Stimulated activated CD8-positive, alpha-beta memory T cell treated with anti-CD3 and anti-CD28 coated beads, Interleukin-4, amount 100 ng/mL, for 48 hours (primary cell): ENCODE data around the gene EHD1.

Source experiments
- DNase-seq: peaks from one replicate; pipeline ENCODE4 v3.0.0-alpha.2; 2020

The EHD1 gene

DNA sequence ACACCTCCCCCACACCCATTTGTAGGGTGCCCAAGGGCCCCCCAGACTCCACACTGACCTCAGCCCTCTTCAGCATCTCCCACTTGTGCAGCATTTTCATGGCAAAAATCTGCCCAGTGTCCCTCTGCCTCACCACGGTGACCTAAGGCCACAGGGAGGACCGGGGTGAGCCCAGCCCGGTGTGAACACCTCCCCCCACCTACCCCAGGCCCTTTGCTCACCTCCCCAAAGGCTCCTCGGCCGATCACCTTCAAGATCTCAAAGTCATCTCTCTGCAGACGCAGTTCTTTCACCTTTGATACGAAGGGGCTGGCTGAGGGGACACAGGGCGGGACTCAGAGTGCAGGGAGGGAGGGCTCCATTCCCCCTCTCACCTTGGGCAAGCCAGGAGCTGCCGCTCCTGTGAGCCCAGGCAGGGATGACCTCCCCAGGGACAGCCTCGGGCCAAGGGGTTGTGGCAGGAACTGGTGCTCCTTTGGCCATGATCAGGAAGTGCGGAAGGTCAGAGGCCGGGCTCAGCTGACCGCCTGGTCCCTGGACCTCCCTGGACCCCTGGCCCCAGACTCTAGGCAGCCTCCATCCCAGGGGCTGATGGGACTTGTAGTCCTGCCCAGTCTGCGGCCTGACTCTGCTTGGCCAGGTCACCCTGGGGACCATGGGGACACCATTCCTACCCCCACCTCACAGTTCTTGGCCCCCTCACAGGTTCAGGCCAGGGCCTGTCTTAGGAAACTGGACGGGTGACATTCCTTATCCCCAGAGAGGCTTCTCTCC, 36.6 kb downstream of the EHD1 start:
- DNase-seq, result no peak

DNA sequence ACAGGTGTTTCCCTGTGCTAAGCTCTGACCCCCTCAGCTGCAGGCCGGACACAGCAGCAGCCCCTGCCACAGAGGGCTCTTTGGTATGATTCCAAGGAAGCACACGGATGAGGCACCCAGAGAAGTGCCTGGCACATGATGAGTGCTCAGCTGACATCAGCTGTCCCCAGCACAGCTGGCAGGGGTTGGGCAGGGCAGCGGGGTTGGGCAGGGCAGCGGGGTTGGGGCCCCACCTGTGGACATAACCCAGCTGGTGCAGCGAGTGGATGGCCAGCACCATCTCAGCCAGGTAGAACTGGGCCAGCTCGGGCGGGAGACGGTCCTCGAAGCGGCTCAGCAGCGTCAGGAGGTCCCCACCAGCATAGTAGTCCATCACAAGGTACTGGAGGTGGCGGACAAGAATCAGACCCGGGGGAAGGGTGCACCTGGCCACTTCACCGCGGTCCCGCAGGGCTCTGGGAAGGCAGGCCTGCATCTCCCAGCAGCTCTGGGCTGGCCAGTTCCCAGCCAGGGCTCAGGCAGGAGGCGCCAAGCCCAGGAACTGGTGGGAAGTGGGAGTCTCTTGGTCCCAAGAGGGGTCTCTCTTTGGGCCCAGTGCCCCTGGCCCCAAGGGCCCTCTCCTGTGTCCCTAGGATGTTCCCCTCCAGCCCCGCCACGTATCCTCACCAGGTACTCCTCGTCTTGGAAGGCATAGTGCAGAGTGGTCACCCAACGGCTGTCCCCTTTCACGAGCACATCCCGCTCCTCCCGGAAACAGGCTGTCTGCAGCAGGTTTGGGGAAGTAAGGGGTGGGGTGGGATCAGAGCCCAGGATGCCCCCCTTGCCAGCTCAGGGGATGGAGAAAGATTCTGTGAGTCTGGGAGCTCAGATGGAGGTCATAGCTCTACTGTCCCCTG, 38.3 kb downstream of the EHD1 start:
- no peak for DNase-seq

DNA sequence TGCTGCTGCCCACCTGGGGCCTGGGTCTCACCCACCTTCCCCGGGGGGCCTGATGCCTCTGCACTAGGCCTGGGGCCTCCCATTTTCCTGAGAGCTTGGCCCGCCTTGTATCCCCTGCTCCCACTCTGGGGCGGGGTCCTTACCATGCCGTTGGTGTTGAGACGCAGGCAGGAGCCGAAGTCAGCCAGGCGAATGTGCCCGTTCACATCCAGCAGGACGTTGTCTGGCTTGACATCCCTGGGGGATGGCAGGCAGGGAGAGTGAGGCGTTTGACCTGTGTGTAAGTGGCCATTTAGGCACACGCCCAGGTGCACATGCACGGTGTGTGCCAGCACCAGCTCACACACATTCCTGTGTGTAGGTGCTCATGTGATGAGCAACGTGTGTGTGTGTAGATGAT, 39.1 kb downstream of the EHD1 start:
- no peak for DNase-seq

DNA sequence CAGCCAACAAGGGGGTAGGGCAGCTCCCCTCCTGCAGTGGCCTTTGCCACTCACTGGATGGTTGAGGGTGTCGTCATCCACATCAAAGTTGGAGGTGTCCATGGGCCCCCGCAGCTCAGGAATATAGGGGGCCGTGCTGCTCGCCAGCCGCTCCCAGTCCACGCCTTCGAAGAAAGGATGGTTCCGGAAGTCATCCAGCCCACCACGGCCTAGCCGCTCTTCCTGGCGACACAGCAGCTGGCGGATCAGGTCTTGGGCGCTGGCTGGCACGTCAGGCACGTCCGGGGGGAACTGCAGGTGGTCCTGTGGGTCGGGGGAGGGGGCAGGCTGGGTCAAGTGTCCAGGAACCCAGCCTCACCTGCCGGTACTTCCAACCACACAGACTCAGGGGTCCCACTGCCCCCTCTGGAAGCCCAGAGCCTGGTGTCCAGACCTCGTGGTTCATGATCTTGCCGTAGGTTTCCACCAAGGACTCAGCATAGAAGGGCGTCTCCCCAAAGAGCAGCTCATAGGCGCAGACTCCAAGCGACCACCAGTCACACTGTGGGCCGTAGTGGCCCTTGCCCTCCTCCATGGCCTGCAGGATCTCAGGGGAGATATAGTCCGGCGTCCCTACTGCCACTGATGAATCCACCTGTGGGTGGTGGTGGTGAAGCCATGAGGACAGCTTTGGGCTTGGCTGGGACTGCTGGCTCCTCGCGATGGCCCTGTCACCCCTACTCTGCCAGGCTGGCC, 39.7 kb downstream of the EHD1 start:
- no peak for DNase-seq

DNA sequence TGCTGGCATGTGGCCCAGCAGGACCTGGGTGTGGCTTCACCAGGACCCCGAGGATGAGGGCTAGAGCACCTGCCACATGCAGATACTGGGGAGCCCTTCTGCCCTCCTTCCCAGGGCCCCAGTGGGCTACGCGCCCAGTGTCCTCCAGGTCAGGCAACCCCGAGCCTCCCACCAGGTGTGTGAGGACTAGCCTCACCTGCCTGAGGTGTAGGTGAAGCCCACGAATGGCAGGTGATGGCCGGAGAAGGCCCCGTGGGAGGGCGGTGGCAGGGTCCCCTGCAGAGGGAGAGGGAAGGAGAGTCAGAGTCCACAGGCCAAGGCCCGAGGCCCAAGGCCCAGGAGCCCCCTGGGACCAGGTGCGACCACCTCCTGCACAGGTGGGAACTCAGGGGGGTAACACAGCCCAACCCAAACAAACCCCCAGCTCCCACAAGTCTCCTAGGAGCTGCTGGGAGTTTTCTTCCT, 40.5 kb downstream of the EHD1 start:
- DNase-seq, result no peak

DNA sequence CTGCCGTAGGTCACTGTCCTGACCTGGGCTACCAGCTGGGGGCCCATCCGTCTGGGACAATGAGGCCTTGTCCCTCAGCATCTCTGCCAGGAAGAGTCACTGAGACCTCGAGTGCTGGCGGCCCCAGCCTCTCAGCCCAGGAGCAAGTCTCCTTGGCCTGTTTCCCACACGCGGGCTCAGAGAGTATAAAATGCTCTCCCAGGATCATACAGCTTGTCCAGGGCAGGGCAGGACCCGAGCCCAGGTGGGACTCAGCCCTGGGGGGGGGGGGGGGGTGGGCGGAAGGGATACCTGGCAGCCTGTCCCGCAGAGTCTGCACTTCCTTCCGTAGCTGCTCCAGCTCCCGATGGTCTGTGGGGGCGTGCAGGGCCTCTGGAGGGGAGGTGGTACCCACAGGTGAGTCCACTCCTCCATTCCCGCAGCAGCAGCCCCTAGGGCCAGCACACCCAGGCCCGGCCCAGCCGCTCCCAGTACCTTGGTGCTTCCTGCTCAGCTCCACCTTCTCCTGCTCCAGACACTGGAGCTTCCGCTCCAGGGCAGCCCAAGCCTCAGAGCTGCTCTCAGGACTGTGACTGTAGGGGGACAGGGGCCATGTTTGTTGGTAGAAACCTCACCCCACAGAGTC, 41.9 kb downstream of the EHD1 start:
- DNase-seq, result no peak

DNA sequence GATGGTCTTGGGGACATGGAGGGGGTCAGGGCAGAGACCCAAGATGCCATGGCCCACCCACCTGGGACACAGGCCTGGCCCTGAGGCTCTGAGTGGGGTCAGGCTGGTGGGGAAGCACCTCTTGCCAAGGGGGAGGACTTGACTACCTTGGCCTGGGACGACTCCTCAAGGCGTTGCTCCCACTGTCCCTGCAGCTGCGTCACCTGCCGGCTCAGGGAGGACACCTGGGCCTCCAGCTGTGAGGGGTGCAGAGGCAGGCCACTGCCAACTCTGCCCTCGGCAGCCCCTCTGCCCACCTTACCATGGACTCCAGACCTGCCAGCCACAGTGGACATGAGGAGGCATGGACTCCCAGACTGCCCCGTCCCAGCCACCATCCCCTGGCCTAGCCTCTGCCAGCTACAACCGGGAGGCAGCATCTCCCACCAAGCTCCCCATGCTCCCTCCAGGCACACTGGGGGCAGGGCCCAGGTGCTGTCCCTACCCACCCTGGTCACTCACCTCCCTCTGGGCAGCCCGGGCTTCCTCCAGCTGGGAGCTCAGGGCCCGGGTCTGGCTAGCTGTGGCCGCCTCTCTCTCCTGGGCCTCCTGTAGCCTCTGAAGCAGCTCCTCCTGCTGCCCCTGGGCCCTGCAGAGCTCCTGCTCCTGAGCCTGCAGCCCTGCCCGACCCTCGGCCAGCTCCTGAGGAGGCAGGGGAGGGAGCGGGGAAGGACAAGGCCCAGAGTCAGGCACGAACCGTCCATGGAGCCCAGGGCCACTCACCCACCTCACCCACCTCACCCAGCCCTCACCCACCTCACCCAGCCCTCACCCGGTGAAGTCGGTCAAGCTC, 42.6 kb downstream of the EHD1 start:
- DNase-seq, result no peak

DNA sequence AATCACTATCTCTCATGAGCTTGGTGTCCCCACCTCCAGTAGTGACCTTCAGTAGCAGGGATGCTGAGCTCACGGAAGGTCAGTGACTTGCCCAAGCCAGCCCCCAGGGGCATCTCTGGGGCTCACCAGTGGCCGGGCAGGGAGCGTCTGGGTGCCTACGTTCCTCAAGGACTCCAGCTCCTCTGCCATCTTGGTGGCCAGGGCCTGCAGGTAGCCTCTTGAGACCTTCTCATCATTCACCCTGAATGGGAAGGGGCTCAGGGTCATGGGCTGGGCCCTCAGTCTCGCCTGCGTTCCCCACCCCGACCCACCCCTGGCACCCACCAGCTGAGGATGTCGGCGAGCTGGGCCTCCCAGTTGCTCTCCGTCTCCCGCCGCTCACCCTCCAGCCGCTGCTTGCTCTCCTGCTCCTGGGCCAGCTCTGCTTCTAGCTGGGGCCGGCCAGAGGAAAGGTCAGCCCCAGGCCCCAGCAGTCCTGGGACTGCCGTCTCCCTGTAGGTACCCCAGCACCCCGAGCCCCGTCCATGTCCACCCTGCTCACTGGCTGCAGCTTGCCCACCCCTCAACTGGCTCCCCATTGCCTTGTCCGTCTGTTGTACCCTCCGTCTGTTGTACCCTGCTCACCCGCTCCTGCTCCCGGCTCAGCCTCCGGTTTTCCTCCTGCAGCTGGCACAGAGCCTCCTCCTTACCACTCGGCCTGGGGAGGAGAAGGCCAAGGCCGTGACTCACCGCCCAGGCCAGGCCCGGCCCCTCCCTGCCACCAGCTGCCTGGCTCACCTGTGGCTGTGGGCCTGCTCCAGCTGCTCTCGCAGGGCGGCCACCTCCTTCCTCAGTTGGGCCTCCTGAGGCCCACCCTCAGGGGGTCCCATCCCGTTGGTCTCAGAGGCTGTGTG, 43.5 kb downstream of the EHD1 start:
- no peak for DNase-seq

DNA sequence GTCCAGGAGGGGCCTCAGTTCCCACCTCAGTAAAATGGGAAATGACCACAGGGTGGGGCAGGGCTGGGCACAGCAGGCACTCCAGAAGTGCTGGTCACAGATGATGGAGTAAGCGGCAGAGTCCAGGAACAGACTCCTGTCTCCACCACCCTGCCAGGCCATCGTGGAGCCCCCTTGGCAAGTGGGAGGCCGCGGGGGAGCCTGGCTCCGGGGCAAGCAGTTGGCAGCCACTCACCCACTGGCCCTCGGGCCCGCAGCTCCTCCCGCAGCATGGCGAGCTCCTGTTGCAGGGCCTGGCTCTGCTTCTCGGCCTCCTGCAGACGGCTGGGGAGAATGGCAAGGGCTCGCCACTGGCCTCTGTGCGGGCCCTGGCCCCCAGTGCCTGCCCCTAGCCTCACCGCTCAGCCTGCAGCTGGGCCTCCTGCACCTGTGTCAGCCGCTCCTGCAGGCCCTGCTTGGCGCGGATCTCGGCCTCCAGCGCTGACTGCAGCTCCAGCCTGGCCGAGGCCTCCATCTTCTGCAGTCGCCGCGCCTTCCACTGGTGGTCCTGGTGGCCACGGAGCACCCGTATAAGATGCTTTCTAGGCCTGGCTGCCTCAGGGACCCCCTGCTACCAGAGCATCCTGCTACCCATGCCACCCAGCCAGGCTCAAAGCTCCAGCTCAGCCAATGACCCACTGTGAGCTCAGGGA, 44.2 kb downstream of the EHD1 start:
- DNase-seq, result no peak

DNA sequence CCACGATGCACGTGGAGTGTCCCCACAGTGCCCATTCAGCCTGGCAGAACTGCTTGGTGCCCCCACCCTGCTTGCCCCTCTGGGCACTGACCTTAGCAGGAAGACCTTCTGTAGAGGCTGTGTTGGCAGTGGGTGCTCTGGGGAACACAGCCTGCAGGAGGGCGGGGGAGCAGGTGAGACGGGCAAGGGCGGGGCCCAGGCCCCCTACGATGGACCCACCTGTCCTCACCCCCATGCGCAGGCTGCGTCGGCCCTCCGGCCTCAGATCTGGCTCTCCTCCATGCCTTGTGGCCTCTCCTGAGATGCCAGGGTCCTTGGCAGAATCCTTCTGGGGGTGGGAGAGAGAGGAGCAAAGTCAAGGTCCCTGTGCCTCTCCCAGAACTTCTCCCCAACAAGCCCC, 44.9 kb downstream of the EHD1 start:
- DNase-seq, result no peak

DNA sequence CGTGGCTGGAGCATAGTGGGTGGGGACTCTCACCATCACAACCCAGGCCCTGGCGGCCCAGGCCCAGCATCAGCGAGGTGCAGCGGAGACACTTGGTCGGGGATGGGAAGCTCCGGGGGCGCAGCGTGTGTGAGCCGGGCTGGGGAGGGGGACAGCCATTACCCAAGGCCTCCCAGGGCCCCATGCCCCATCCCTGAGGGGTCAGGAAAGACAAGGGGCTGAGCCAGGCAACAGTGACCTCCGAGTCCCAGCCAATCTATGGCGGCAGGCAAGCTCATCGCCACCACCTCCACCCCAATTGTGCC, 45.3 kb downstream of the EHD1 start:
- no peak for DNase-seq

DNA sequence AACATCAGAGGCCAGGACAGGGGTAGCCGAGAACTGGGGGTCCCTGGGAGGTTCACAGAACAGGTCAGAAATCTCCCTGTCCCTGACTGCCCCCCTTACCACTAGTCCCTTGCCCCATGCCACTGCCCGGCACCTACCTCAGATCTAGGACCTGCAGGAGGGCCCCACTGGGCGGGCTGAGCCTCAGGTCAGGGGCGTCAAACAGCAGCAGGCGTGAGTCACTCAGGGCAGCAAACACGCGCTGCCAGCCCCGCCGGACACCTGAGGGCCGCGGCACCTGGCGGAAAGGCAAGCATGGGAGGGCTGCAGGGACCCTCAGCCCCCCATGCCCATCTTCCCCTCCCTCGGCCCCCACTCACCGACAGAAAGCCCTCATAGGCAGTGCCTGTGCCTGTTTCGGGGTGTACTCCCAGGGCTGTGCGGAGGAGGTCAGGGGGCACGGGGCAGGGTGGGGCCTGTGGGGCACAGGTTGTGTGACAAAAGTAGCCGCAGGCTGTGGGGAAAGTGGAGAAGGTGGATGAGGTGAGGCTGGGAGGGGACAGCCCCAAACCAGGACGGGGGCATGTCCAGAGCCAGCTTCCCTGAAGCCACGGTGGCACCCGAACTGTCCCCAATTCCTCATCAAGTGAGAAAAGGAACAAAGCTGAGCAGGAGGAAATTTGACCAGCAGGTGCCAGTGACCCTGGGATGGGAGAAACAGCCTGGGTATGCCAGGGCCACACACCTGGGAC, 45.8 kb downstream of the EHD1 start:
- DNase-seq, result no peak

DNA sequence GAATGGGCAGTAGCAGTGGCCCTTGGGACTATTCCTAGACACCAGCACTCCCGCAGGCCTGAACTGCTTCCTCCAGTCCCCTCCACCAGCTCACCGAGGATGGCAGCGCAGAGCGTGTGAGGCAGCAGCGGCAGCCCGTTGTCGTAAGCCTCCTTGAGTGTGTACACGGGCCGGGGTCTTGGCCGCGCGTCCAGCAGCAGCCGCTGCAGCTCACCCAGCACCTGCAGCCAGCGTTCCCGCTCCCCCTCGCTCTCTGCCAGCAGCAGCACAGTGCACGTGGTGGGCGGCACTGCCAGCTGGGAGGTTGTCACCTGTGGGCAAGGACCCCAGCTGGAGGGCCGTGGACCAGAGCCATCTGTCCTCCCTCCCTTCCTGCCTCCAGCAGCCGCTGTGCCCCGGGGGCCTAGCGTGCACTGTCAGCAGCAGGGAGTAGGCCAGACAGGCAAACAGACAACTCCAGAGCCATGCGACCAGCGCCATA, 47.0 kb downstream of the EHD1 start:
- DNase-seq, result no peak

DNA sequence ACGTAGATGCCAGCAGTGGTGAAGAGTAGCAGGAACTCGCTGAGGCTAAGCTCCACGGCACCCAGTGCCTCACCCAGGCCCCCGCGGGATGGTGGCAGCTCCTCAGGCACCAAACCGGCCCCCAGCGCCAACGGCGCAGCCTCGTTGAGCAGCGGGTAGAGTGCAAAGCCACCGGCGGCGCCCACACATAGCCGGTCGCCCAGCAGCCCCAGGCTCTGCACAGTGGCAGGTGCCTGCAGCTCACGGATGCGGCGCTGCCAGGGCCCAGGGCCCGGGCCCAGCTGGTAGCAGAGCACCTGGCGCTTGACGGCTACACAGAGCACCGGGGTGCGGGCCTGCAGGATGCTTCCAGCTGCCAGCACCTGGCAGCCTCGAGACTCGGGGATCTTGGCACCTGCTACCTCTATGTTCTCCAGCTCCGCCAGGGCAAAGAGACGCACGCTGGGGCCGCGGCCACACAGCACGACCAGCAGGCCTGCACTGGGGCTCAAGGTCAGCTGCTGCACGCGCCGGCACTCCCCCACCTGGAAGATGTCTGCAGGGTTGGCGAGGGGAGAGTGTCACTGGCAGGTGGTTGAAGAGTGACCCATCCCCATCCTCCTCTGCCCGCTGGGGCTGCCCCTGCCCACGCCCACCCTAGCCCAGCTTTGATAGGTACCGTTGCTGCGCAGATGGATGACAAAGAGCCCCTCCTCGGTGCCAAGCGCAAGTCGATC, 48.7 kb downstream of the EHD1 start:
- DNase-seq, result no peak

DNA sequence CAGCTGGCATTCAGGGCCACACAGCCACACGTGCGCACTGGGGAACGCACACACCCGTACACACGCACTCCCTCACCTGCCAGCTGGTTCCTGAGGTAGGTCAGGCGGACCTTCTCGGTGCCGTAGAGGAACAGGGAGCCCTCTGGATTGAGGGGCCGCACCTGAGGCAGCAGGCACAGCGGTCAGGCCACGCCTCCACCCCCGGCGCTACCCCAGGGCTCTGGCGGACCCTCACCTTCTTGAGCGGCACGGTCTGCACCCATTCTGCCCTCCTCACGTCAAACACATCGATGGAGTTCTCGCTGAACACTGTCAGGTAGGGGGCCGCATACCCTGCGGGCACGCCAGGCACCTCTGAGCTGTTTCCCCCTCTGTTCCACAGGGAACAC, 51.0 kb downstream of the EHD1 start:
- DNase-seq, result no peak

DNA sequence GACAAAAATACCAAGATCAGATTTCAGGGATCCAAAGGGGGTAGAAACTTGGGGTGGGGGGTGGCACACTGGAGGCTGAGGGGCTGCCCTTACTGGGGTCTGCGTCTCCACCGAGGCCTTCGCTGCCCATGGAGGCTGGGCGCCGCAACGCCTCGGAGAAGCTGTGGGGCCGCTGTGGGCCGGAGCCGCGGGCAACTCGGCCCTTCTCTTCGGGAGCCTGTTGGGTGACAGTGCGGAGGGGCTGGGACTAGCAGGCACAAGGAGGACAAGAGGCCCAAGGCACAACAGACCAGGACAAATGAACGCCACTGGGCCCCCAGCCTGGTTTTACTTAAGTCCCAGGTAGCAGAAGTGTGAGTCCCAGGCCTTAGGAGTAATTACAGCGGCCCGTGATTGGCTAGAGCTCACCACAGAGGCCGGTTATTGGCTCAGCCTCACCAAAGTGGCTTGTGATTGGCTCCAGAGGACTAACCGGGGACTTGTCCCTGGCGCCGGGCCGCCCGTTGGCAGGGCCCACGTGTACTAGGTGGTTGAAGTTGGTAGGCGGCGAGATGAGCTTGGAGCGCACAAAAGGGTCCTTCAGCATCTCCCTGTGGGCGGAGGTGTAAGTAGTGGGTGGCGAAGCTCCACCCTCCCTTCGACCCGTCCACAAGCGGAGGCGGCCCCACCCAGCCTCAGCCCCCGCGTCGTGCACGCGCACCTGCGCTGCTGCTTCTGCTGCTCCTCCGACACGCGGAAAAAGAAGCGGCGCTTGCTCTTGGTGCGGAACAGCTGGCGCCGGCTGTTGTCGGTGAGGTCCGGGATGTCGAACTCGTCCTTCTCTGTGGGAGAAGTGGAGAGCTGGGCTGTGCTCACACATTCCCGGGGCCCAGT, 51.6 kb downstream of the EHD1 start:
- no peak for DNase-seq

DNA sequence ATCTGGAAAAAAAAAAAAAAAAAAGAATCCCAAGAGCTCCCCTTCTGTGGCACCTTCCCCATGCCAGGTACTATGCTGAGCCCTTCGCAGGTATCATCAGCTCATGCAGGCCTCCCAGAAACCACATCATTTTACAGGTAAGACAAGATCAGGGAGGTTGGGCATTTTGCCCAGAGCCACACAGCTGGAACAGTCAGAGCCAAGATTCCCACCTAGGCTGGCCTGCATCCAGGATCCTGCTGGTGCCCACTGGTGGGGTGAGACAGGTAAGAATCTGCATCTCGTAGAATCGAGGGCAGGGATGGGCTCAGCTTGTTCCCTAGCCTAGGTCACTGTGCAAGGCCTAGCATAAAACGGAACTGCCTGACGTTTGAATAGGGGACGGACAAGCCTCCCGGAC, 52.4 kb downstream of the EHD1 start:
- DNase-seq, result no peak

DNA sequence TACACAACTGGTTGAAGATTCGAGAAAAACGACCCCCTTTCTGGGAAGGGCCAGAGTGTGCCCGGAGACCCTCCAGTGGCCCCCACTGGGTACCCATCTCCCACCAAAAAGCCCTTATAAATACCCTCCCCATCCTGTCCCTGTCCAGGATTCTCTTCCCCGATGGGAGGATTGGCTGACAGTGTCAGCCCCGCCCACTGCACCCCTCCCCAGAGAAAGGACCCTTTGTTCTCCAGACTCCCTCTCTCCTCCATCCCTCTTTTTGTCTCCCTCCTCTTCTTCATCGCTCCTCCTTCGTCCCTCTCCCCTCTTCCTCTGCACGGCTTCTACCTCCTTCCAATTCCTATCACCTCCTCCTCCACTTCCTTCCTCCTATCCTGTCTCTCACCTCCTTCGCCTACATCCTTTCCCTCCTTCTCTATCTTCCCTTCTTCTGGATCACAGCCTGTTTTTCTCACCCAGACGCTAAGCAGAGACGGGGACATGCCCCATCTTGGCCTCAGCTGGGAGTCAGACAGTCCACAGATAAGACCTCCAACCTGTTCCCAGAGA, 54.8 kb downstream of the EHD1 start:
- DNase-seq, result no peak
